Muscle layer of duodenum (tissue), 2 donors: ENCODE results near the gene TUBB8.
"Not testable (repeated sequence)": the region's sequence is repeated elsewhere in the genome, so short reads cannot be mapped to it uniquely, and the experiment has no call there.

Experiments used
- H3K27ac ChIP-seq: one replicate; pipeline ENCODE4 v1.7.0; 2013; ENCODE audit warnings: mild to moderate bottlenecking, low read length
- H3K27me3 ChIP-seq: one replicate; pipeline ENCODE4 v1.7.0; 2013; ENCODE audit warnings: low read depth, mild to moderate bottlenecking, control low read depth, low read length
- H3K36me3 ChIP-seq, 2 donors: one replicate each; pipeline ENCODE4 v1.7.0; 2013; ENCODE audit warnings: low read length in 2 of 2, control low read depth in 1 of 2, mild to moderate bottlenecking in 1 of 2; ENCODE audit not compliant: insufficient read depth in 2 of 2, control insufficient read depth in 1 of 2
- H3K4me1 ChIP-seq, 2 donors: one replicate each; pipeline ENCODE4 v1.7.0; 2013; ENCODE audit warnings: low read length in 2 of 2, mild to moderate bottlenecking in 2 of 2, control low read depth in 1 of 2, moderate library complexity in 1 of 2; ENCODE audit not compliant: insufficient read depth in 2 of 2, control insufficient read depth in 1 of 2
- H3K4me3 ChIP-seq, 2 donors: one replicate each; pipeline ENCODE4 v1.7.0; 2013; ENCODE audit warnings: low read length in 2 of 2, low read depth in 1 of 2, mild to moderate bottlenecking in 1 of 2
- H3K9me3 ChIP-seq, 2 donors: one replicate each; pipeline ENCODE4 v1.7.0; 2013; ENCODE audit warnings: low read length in 2 of 2, control low read depth in 1 of 2, mild to moderate bottlenecking in 1 of 2; ENCODE audit not compliant: control insufficient read depth in 1 of 2
- donor health status: healthy.

Gene TUBB8

GRCh38 chr10:86031-86430, 36.9 kb upstream of the TUBB8 start:
- peaks cover 0 to 4% of the 10 kb centered on the region in 2 donors for H3K4me1 ChIP-seq
- no peaks in the 10 kb centered on the region for H3K36me3 ChIP-seq
- H3K27ac ChIP-seq, result no peak overlapping the region
- H3K27me3 ChIP-seq, result no peaks in the 10 kb centered on the region
- no peak overlapping the region for H3K4me3 ChIP-seq
- H3K9me3 ChIP-seq, result no peaks in the 10 kb centered on the region

DNA sequence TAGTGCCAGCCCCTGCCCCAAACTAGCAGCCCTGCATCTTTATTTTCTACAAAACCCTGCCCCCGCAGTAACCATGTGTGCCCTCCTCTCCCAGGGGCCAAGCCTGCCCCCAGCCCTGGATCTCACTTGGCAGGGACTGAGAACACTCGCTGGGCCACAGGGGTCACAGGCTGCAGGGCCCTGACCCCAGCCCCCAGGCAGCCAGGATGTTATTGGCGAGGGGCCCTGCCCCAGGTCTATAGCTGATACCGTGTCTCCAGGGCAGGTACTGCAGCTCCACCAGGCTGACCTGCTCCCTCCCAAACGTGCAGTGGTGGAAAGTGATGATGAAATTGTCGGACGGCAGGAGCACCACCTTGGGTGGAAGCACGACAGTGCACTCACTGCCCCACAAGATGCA, 35.9 kb upstream of the TUBB8 start:
- peaks cover 0 to 4% of the 10 kb centered on the region in 2 donors for H3K4me1 ChIP-seq
- H3K27me3 ChIP-seq, result no peaks in the 10 kb centered on the region
- no peaks in the 10 kb centered on the region for H3K36me3 ChIP-seq
- H3K4me3 ChIP-seq, result no peak overlapping the region
- no peaks in the 10 kb centered on the region for H3K9me3 ChIP-seq
- H3K27ac ChIP-seq, result no peak overlapping the region

DNA sequence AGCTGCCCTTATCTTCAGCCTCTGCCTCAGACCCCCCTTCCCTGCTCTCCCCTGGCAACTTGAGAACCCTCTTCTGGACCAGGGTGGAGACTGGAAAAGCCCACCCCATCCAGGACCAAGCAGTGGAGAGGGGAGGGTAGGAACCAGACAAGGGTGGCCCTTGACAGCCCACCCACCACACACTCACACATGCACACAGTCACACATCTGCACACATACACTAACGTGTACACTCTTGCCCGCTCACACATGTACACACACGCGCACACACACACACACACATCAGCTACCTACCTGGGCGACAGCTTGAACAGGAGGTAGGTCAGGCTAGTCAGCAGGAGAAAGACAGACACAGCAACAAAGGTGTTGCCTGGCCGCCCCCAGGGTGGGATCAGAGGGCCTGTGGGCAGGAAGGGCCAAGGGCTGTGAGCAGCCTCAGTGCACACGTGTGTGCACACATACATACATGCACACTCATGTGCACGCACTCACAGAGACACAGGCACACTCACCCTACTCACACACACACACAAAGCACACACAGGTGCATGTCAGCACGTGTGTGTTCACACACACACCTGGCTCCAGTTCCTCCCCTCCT, 34.9 kb upstream of the TUBB8 start:
- Histone ChIP-seq H3K27me3 (no peaks in the 10 kb centered on the region), H3K4me3 (no peak overlapping the region), H3K27ac (no peak overlapping the region), H3K9me3 (no peaks in the 10 kb centered on the region), H3K36me3 (no peaks in the 10 kb centered on the region), H3K4me1 (no peaks in the 10 kb centered on the region)

DNA sequence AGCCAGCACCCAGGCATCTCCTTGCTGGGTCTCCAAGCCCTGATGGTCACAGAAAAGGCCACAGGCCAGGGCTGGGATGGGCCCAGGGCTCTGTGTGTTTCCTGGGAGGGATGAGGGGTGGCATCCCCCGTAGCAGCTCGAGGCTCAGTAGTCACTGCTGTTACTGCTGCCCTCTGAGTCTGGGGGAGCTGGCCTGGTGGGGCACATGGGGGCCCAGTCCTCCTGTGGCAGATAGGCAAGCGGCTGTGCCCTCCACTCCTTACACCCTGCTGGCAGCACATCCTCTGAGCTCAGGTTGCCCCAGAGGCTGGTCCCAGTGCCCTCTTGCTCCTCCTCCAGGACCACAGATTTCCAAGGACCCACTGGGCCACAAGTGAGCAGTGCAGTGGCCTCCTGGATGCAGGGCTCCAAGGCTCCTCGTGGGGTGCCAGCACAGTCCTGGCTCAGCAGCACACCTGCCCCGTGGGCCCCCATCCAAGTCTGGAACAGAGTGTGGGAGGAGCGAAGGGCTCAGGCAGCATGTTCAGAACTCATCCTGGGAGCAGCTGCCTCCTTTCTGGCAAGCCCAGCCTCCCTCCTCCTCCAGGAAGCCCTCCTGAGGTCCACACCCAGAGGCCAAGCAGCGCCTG, 31.5 kb upstream of the TUBB8 start:
- no peaks in the 10 kb centered on the region for H3K4me1 ChIP-seq
- H3K27me3 ChIP-seq, result no peaks in the 10 kb centered on the region
- H3K27ac ChIP-seq, result no peak overlapping the region
- no peaks in the 10 kb centered on the region for H3K36me3 ChIP-seq
- H3K9me3 ChIP-seq, result no peaks in the 10 kb centered on the region
- H3K4me3 ChIP-seq, result no peak overlapping the region

DNA sequence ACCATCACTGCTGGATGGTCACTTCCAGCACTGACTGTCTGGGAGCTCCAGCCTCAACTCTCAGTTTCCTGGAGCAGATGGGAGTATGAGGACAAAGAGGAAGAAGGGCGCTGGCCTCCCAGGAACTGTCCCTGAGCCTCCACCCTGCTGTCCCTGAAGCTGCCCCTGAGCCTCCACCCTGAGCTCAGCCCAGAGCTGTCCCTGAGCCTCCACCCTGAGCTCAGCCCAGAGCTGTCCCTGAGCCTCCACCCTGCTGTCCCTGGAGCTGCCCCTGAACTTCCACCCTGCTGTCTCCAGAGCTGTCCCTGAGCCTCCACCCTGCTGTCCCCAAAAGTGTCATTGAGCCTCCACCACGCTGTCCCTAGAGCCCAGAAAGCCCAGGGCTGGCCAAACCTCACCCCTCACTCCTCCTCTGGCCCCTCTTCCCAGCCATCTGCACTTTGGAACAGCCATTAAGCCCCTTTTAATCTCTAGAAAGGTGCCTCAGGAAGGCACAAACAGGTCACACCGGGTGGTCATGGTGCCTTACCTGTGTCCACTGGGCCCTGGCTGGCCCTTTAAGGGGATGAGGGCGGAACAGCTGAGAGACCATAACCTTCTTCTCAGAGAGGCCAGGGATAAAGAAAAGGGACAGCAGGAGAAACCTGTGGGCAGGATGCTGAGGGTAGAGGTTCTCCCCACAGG, 30.6 kb upstream of the TUBB8 start:
- Histone ChIP-seq H3K27me3 (no peaks in the 10 kb centered on the region), H3K9me3 (no peaks in the 10 kb centered on the region), H3K27ac (no peak overlapping the region), H3K36me3 (no peaks in the 10 kb centered on the region), H3K4me1 (no peaks in the 10 kb centered on the region), H3K4me3 (no peak overlapping the region)

GRCh38 chr10:78556-78955, 29.5 kb upstream of the TUBB8 start:
- H3K4me3 ChIP-seq, result no peak overlapping the region
- H3K27ac ChIP-seq, result no peak overlapping the region
- no peaks in the 10 kb centered on the region for H3K36me3 ChIP-seq
- no peaks in the 10 kb centered on the region for H3K9me3 ChIP-seq
- no peaks in the 10 kb centered on the region for H3K4me1 ChIP-seq
- no peaks in the 10 kb centered on the region for H3K27me3 ChIP-seq

- H3K9me3 ChIP-seq, H3K4me1 ChIP-seq, H3K36me3 ChIP-seq, H3K27me3 ChIP-seq, H3K27ac ChIP-seq: not testable (repeated sequence)
- H3K4me3 ChIP-seq, result peak overlapping the region in 1 of 2 donors; percentile 72
These were observed 25.1 kb upstream of the TUBB8 start for GRCh38 chr10:74266-74621.

GRCh38 chr10:73543-74265, 24.6 kb upstream of the TUBB8 start:
- not testable (repeated sequence) for H3K9me3 ChIP-seq, H3K36me3 ChIP-seq, H3K4me1 ChIP-seq, H3K27ac ChIP-seq, H3K27me3 ChIP-seq
- H3K4me3 ChIP-seq, result peak overlapping the region; percentile 44 to 72

- not testable (repeated sequence) for H3K27ac ChIP-seq, H3K27me3 ChIP-seq, H3K4me3 ChIP-seq, H3K4me1 ChIP-seq, H3K9me3 ChIP-seq, H3K36me3 ChIP-seq
These were observed 19.1 kb upstream of the TUBB8 start for GRCh38 chr10:68156-68555.

- not testable (repeated sequence) for H3K27me3 ChIP-seq, H3K9me3 ChIP-seq, H3K4me1 ChIP-seq, H3K4me3 ChIP-seq, H3K36me3 ChIP-seq, H3K27ac ChIP-seq
These were observed 830 bp upstream of the TUBB8 start for GRCh38 chr10:49926-50325.

GRCh38 chr10:47864-48263, 1.2 kb downstream of the TUBB8 start:
- not testable (repeated sequence) for H3K4me1 ChIP-seq, H3K9me3 ChIP-seq, H3K4me3 ChIP-seq, H3K27me3 ChIP-seq, H3K36me3 ChIP-seq, H3K27ac ChIP-seq
